B cell (primary cell): Measurements from ENCODE around the gene TARBP2.

Experiments used
- EZH2 ChIP-seq: IDR thresholded peaks from 2 replicates; pipeline ENCODE4 v1.6.1; 2012; ENCODE audit warnings: borderline replicate concordance, low read depth, mild to moderate bottlenecking, moderate library complexity, low read length; ENCODE audit not compliant: insufficient read depth, poor library complexity, severe bottlenecking
- TF ChIP-seq, protein P1 (sequence below): fragments of 200-600 bp; IDR thresholded peaks from one replicate; pipeline ENCODE4 v1.8.0; 2022; ENCODE audit warnings: antibody characterized with exemption, mild to moderate bottlenecking

DNA sequence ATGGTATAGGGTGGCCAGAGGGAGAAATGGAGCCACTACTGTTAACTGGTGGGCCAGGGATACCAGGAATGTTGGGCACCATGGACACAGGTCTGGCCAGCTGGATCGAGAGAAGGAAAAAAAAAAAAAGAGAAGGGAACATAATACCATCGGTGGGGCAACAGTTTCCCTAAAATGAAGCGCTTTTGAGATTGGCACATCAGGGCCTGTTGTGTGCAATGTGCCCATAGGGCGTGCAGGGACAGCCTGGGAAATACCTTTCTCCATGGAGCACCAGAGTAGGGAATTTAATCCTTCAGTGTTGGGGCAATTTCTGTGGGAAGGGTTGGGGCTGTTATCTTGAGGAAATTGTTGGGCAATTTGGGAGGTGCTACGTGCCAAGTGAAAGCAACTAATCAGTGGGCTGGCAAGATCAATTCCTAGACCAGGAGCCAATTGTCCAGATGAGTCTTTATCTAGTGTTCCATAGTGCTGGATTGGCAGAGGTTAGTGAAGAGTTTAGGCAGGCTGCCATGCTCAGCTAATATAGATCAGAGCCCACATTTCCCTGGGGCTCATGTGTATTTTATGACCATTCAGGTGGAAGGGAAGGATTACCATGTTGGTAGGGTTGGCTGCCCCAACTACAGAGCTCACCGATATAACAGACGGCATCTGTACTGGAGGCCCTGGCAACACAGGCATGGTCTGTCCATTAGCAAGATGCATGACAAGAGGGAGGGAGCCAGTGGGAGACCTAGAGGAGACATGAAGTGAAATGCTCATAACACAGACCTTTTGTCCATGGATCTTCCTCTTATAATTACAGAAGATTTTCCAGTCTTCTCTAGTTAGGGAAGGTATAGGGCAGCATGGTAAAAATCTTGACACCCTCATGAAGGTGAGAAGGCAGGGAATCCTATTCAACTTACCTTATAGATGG, 31.7 kb downstream of the TARBP2 start:
- TF ChIP-seq, protein P1, sequence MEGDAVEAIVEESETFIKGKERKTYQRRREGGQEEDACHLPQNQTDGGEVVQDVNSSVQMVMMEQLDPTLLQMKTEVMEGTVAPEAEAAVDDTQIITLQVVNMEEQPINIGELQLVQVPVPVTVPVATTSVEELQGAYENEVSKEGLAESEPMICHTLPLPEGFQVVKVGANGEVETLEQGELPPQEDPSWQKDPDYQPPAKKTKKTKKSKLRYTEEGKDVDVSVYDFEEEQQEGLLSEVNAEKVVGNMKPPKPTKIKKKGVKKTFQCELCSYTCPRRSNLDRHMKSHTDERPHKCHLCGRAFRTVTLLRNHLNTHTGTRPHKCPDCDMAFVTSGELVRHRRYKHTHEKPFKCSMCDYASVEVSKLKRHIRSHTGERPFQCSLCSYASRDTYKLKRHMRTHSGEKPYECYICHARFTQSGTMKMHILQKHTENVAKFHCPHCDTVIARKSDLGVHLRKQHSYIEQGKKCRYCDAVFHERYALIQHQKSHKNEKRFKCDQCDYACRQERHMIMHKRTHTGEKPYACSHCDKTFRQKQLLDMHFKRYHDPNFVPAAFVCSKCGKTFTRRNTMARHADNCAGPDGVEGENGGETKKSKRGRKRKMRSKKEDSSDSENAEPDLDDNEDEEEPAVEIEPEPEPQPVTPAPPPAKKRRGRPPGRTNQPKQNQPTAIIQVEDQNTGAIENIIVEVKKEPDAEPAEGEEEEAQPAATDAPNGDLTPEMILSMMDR: no peak
- no peak for TF ChIP-seq EZH2
